ENCODE measurements around the gene UBAP2. TPM values are rescaled to one million over a fixed set of nuclear protein-coding genes. Genes with fewer than 3 reads are reported as not detected.

The UBAP2 gene
- total RNA-seq, 4 donors from 2014 or later, result 14.5 to 27.8 (median 20.5) TPM

- H3K36me3 ChIP-seq, result peaks cover 10 to 100% (median 24%) of the 10 kb centered on the region in 3 donors
Observed at GRCh38 chr9:33917036-33917435, 131.7 kb downstream of the UBAP2 start.

DNA sequence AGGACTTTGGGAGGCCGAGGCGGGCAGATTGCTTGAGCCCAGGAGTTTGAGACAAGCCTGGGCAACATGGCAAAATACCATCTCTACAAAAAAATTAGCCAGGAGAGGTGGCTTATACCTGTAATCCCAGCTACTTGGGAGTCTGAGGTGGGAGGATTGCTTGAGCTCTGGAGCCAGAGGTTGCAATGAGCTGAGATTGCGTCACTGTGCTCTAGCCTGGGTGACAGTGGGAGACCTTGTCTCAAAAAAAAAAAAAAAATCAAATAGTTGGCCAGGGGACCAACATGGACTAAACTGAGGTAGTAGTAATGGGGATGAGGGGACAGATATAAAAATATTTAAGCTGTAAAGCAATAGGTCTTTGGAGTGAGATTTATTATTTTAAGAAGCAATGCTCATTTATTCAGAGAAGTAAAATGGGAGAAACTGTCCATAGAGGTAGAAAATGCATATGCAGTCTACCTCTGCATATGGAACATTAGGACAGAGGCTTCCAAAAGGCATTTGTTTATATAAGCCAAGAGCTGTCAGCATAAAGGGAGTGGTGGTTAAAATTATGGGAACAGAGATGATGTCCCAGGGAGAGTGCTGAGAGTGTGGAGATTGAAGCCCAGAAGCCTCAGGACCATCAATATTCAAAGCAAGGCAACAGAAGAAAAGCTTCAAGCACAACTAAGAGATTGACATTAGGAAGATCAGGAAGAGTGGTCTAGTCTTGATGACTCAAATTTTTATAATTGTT lies 133.6 kb downstream of the UBAP2 start:
- Histone ChIP-seq H3K27me3 (no peaks in the 10 kb centered on the region), H3K36me3 (peaks cover 8 to 83% (median 24%) of the 10 kb centered on the region in 3 donors), H3K9me3 (no peaks in the 10 kb centered on the region), H3K4me3 (no peak overlapping the region), H3K4me1 (no peaks in the 10 kb centered on the region), H3K27ac (no peak overlapping the region)
- intact Hi-C loops (cut with DNase I), result no loop called here
- no peak for TF ChIP-seq POLR2A (IDR thresholded peaks at IDR 0.05)
- TF ChIP-seq CTCF (IDR thresholded peaks at IDR 0.05), result no peak
- DNase-seq, result no peak
- 89 to 90% methylated on average over 3 of the region's 3 CpGs for WGBS, 2 donors

More at GRCh38 chr9:33917036-33917435, 131.7 kb downstream of the UBAP2 start:
- Histone ChIP-seq H3K4me1 (no peaks in the 10 kb centered on the region), H3K27me3 (no peaks in the 10 kb centered on the region), H3K4me3 (no peak overlapping the region), H3K27ac (no peak overlapping the region), H3K9me3 (no peaks in the 10 kb centered on the region)
- intact Hi-C loops (cut with DNase I), result no loop called here
- TF ChIP-seq CTCF (IDR thresholded peaks at IDR 0.05) (no peak), POLR2A (IDR thresholded peaks at IDR 0.05) (no peak)
- no peak for DNase-seq
- WGBS, 2 donors, result 88 to 94% methylated on average over 9 of the region's 9 CpGs

DNA sequence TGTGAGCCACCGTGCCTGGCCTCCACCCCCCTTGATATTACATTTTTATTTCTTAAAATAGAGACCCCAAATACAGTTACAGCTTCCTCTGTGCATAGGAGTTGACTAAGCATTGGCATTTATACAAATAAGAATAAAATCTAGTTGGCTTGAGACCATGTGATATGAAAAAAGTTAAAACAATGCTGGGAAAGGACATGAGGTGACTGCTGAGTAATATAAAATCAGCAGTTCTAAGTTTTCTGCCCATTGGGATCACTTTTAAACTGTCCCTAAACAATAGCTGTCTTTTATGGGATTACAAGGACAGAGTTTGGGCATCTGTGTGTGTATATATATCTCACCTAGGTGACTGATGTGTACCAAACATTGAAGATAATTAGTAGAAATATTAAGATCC lies 135.1 kb downstream of the UBAP2 start:
- Histone ChIP-seq H3K36me3 (peaks cover 8 to 76% (median 17%) of the 10 kb centered on the region in 3 donors), H3K27ac (no peak overlapping the region), H3K4me1 (no peaks in the 10 kb centered on the region), H3K9me3 (no peaks in the 10 kb centered on the region), H3K4me3 (no peak overlapping the region), H3K27me3 (no peaks in the 10 kb centered on the region)
- DNase-seq, result no peak
- 73 to 87% methylated on average over 1 of the region's 1 CpG for WGBS, 2 donors
- no peak for TF ChIP-seq CTCF (IDR thresholded peaks at IDR 0.05)
- no peak for TF ChIP-seq POLR2A (IDR thresholded peaks at IDR 0.05)
- intact Hi-C loops (cut with DNase I), result no loop called here

DNA sequence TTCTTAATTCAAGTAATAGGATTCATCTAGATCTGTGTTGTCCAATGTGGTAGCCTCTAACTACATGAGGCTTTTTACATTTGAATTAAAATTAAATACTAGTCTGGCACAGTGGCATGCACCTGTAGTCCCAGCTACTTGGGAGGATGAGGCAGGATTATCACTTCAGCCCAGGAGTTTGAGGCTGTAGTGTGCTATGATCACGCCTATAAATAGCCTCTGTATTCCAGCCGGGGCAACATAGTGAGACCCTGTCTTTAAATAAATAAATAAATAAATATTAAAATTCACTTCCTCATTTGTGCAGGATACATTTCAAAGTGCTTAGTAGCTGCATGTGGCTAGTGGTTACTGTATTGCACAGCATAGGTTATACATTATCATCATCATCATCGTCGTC lies 139.9 kb downstream of the UBAP2 start:
- Histone ChIP-seq H3K27ac (no peak overlapping the region), H3K36me3 (peaks cover 0 to 35% (median 10%) of the 10 kb centered on the region in 3 donors), H3K4me3 (no peak overlapping the region), H3K9me3 (no peaks in the 10 kb centered on the region), H3K4me1 (peaks cover 0 to 11% (median 0%) of the 10 kb centered on the region in 3 donors), H3K27me3 (no peaks in the 10 kb centered on the region)
- no peak for DNase-seq
- intact Hi-C loops (cut with DNase I), result no loop called here
- WGBS, 2 donors, result 93 to 95% methylated on average over 4 of the region's 4 CpGs
- TF ChIP-seq POLR2A (IDR thresholded peaks at IDR 0.05) (no peak), CTCF (IDR thresholded peaks at IDR 0.05) (no peak)

GRCh38 chr9:33908114-33908513 lies 140.6 kb downstream of the UBAP2 start:
- Histone ChIP-seq H3K4me1 (peaks cover 0 to 11% (median 0%) of the 10 kb centered on the region in 3 donors), H3K4me3 (no peak overlapping the region), H3K27ac (no peak overlapping the region), H3K36me3 (peaks cover 0 to 33% (median 4%) of the 10 kb centered on the region in 3 donors), H3K27me3 (no peaks in the 10 kb centered on the region), H3K9me3 (no peaks in the 10 kb centered on the region)
- no peak for TF ChIP-seq POLR2A (IDR thresholded peaks at IDR 0.05)
- TF ChIP-seq CTCF (IDR thresholded peaks at IDR 0.05), result no peak
- no peak for DNase-seq
- intact Hi-C loops (cut with DNase I), result no loop called here
- WGBS, 2 donors, result 96 to 98% methylated on average over 3 of the region's 3 CpGs
